ENCODE data around the gene COQ10A.
"Not testable (repeated sequence)": the region's sequence is repeated elsewhere in the genome, so short reads cannot be mapped to it uniquely, and the experiment has no call there.

Gene COQ10A

GRCh38 chr12:56242986-56243385 is 23.8 kb upstream of the COQ10A start:
- no peak for DNase-seq (ENCODE audit: low read depth in 2 of 2, low spot score in 1 of 2)

- DNase-seq (ENCODE audit: low read depth in 2 of 2, low spot score in 1 of 2): no peak
Observed at GRCh38 chr12:56243731-56244181, 23.0 kb upstream of the COQ10A start.

- no peak for DNase-seq (ENCODE audit: low read depth in 2 of 2, low spot score in 1 of 2)
Observed at GRCh38 chr12:56244494-56244893, 22.2 kb upstream of the COQ10A start.

- DNase-seq (ENCODE audit: low read depth in 2 of 2, low spot score in 1 of 2): no peak
Observed at GRCh38 chr12:56247923-56248322, 18.8 kb upstream of the COQ10A start.

GRCh38 chr12:56248711-56249110 is 18.0 kb upstream of the COQ10A start:
- no peak for DNase-seq (ENCODE audit: low read depth in 2 of 2, low spot score in 1 of 2)

GRCh38 chr12:56252649-56253048 is 14.1 kb upstream of the COQ10A start:
- no peak for DNase-seq (ENCODE audit: low read depth in 2 of 2, low spot score in 1 of 2)

GRCh38 chr12:56253091-56253490 is 13.7 kb upstream of the COQ10A start:
- no peak for DNase-seq (ENCODE audit: low read depth in 2 of 2, low spot score in 1 of 2)

- DNase-seq (ENCODE audit: low read depth in 2 of 2, low spot score in 1 of 2): no peak
Observed at GRCh38 chr12:56255671-56256070, 11.1 kb upstream of the COQ10A start.

- DNase-seq (ENCODE audit: low read depth in 2 of 2, low spot score in 1 of 2): no peak
Observed at GRCh38 chr12:56256326-56256960, 10.3 kb upstream of the COQ10A start.

- no peak for DNase-seq (ENCODE audit: low read depth in 2 of 2, low spot score in 1 of 2)
Observed at GRCh38 chr12:56257071-56257470, 9.7 kb upstream of the COQ10A start.

GRCh38 chr12:56257491-56258067 is 9.2 kb upstream of the COQ10A start:
- DNase-seq (ENCODE audit: low read depth in 2 of 2, low spot score in 1 of 2): no peak

- DNase-seq (ENCODE audit: low read depth in 2 of 2, low spot score in 1 of 2): peak; percentile 38 to 54
Observed at GRCh38 chr12:56258068-56258819, 8.5 kb upstream of the COQ10A start, which contains the start of gene ANKRD52. Gene ANKRD52 (minus strand): TSS chr12:56258384. CDS start chr12:56258269, 115 bp downstream.

GRCh38 chr12:56258820-56259183 is 7.9 kb upstream of the COQ10A start:
- no peak for DNase-seq (ENCODE audit: low read depth in 2 of 2, low spot score in 1 of 2)

GRCh38 chr12:56260380-56260779 is 6.4 kb upstream of the COQ10A start:
- no peak for DNase-seq (ENCODE audit: low read depth in 2 of 2, low spot score in 1 of 2)

GRCh38 chr12:56260921-56261320 is 5.8 kb upstream of the COQ10A start:
- no peak for DNase-seq (ENCODE audit: low read depth in 2 of 2, low spot score in 1 of 2)

GRCh38 chr12:56261503-56262232 is 5.1 kb upstream of the COQ10A start:
- no peak for DNase-seq (ENCODE audit: low read depth in 2 of 2, low spot score in 1 of 2)

GRCh38 chr12:56262955-56263354 is 3.8 kb upstream of the COQ10A start:
- DNase-seq (ENCODE audit: low read depth in 2 of 2, low spot score in 1 of 2): not testable (repeated sequence)

- DNase-seq (ENCODE audit: low read depth in 2 of 2, low spot score in 1 of 2): not testable (repeated sequence)
Observed at GRCh38 chr12:56266068-56266692, 562 bp upstream of the COQ10A start.

- DNase-seq (ENCODE audit: low read depth in 2 of 2, low spot score in 1 of 2): no peak
Observed at GRCh38 chr12:56267443-56268071, 815 bp downstream of the COQ10A start.

- DNase-seq (ENCODE audit: low read depth in 2 of 2, low spot score in 1 of 2): no peak
Observed at GRCh38 chr12:56271031-56271430, 4.3 kb downstream of the COQ10A start.

GRCh38 chr12:56272468-56272867 is 5.7 kb downstream of the COQ10A start:
- DNase-seq (ENCODE audit: low read depth in 2 of 2, low spot score in 1 of 2): not testable (repeated sequence)
